Skeletal muscle satellite cell (primary cell): ENCODE results near the gene RPTN.
"Not testable (repeated sequence)": the region's sequence is repeated elsewhere in the genome, so short reads cannot be mapped to it uniquely, and the experiment has no call there.

Experiments
- H3K27me3 ChIP-seq: 2 replicates; pipeline ENCODE4 v1.7.0; 2013; ENCODE audit warnings: low read length; ENCODE audit not compliant: control insufficient read depth, insufficient read depth
- H3K36me3 ChIP-seq: 2 replicates; pipeline ENCODE4 v1.7.0; 2013; ENCODE audit warnings: mild to moderate bottlenecking, control low read depth, low read length; ENCODE audit not compliant: insufficient read depth
- H3K4me1 ChIP-seq: 2 replicates; pipeline ENCODE4 v1.7.0; 2013; ENCODE audit warnings: low read length; ENCODE audit not compliant: control insufficient read depth, insufficient read depth
- H3K4me2 ChIP-seq: 2 replicates; pipeline ENCODE4 v1.7.0; 2013; ENCODE audit warnings: mild to moderate bottlenecking, low read length
- H3K4me3 ChIP-seq: 2 replicates; pipeline ENCODE4 v1.7.0; 2013; ENCODE audit warnings: low read length
- H3K9ac ChIP-seq: 2 replicates; pipeline ENCODE4 v1.7.0; 2013; ENCODE audit warnings: mild to moderate bottlenecking, low read depth, low read length, moderate library complexity
- H3K9me3 ChIP-seq: replicated peaks from 2 replicates; pipeline ENCODE4 v1.7.0; 2013; ENCODE audit warnings: mild to moderate bottlenecking, control low read depth, low read length

RPTN gene

GRCh38 chr1:152162792-152163463 is 3.9 kb upstream of the RPTN start:
- Histone ChIP-seq H3K4me2 (peak overlapping the region; percentile 29), H3K4me1 (peaks cover 17% of the 10 kb centered on the region), H3K9me3 (no peaks in the 10 kb centered on the region), H3K36me3 (no peaks in the 10 kb centered on the region), H3K9ac (no peak overlapping the region), H3K27me3 (peaks cover 54% of the 10 kb centered on the region), H3K4me3 (no peak overlapping the region)

- Histone ChIP-seq H3K4me3 (no peak overlapping the region), H3K4me1 (peaks cover 10% of the 10 kb centered on the region), H3K9ac (no peak overlapping the region), H3K36me3 (no peaks in the 10 kb centered on the region), H3K27me3 (peaks cover 49% of the 10 kb centered on the region), H3K9me3 (no peaks in the 10 kb centered on the region), H3K4me2 (no peak overlapping the region)
Observed at GRCh38 chr1:152160576-152160975, 1.5 kb upstream of the RPTN start.

GRCh38 chr1:152153996-152154395 is 5.0 kb downstream of the RPTN start:
- no peak overlapping the region for H3K4me2 ChIP-seq
- no peaks in the 10 kb centered on the region for H3K36me3 ChIP-seq
- no peaks in the 10 kb centered on the region for H3K4me1 ChIP-seq
- H3K9me3 ChIP-seq: no peaks in the 10 kb centered on the region
- H3K4me3 ChIP-seq: no peak overlapping the region
- H3K27me3 ChIP-seq: peaks cover 45% of the 10 kb centered on the region
- no peak overlapping the region for H3K9ac ChIP-seq

GRCh38 chr1:152151646-152152045 is 7.4 kb downstream of the RPTN start:
- no peak overlapping the region for H3K4me2 ChIP-seq

GRCh38 chr1:152148981-152149380 is 10.0 kb downstream of the RPTN start:
- Histone ChIP-seq H3K9me3 (no peaks in the 10 kb centered on the region), H3K27me3 (peaks cover 38% of the 10 kb centered on the region), H3K4me1 (no peaks in the 10 kb centered on the region), H3K4me2 (no peak overlapping the region), H3K4me3 (no peak overlapping the region), H3K9ac (no peak overlapping the region), H3K36me3 (no peaks in the 10 kb centered on the region)

More at GRCh38 chr1:152151646-152152045, 7.4 kb downstream of the RPTN start:
- Histone ChIP-seq H3K4me1 (no peaks in the 10 kb centered on the region), H3K36me3 (no peaks in the 10 kb centered on the region), H3K9ac (no peak overlapping the region), H3K9me3 (no peaks in the 10 kb centered on the region), H3K27me3 (peaks cover 35% of the 10 kb centered on the region), H3K4me3 (no peak overlapping the region)

- H3K36me3 ChIP-seq: no peaks in the 10 kb centered on the region
- H3K4me1 ChIP-seq: peaks cover 4% of the 10 kb centered on the region
- H3K9me3 ChIP-seq: no peaks in the 10 kb centered on the region
- H3K9ac ChIP-seq: no peak overlapping the region
- H3K27me3 ChIP-seq: peaks cover 34% of the 10 kb centered on the region
- no peak overlapping the region for H3K4me3 ChIP-seq
- no peak overlapping the region for H3K4me2 ChIP-seq
Observed at GRCh38 chr1:152148051-152148450, 11.0 kb downstream of the RPTN start.

- Histone ChIP-seq H3K4me2 (no peak overlapping the region), H3K9me3 (no peaks in the 10 kb centered on the region), H3K4me1 (peaks cover 4% of the 10 kb centered on the region), H3K36me3 (no peaks in the 10 kb centered on the region), H3K9ac (no peak overlapping the region), H3K4me3 (no peak overlapping the region), H3K27me3 (peaks cover 19% of the 10 kb centered on the region)
Observed at GRCh38 chr1:152145769-152146168, 13.3 kb downstream of the RPTN start.

GRCh38 chr1:152144674-152145183 is 14.3 kb downstream of the RPTN start:
- H3K36me3 ChIP-seq, H3K4me3 ChIP-seq, H3K9me3 ChIP-seq, H3K4me1 ChIP-seq, H3K9ac ChIP-seq, H3K4me2 ChIP-seq: not testable (repeated sequence)
- peaks cover 26% of the 10 kb centered on the region for H3K27me3 ChIP-seq

GRCh38 chr1:152143150-152143887 is 15.7 kb downstream of the RPTN start:
- Histone ChIP-seq H3K4me2 (no peak overlapping the region), H3K4me1 (peaks cover 4% of the 10 kb centered on the region), H3K27me3 (peaks cover 26% of the 10 kb centered on the region), H3K9me3 (no peaks in the 10 kb centered on the region), H3K4me3 (no peak overlapping the region), H3K9ac (no peak overlapping the region), H3K36me3 (no peaks in the 10 kb centered on the region)

GRCh38 chr1:152141971-152142584 is 16.9 kb downstream of the RPTN start:
- Histone ChIP-seq H3K9ac (no peak overlapping the region), H3K4me3 (no peak overlapping the region), H3K9me3 (no peaks in the 10 kb centered on the region), H3K4me2 (no peak overlapping the region), H3K4me1 (peaks cover 4% of the 10 kb centered on the region), H3K36me3 (no peaks in the 10 kb centered on the region), H3K27me3 (peaks cover 33% of the 10 kb centered on the region)

GRCh38 chr1:152137215-152137614 is 21.8 kb downstream of the RPTN start:
- H3K4me2 ChIP-seq: no peak overlapping the region
- no peak overlapping the region for H3K9ac ChIP-seq
- no peak overlapping the region for H3K4me3 ChIP-seq
- peaks cover 46% of the 10 kb centered on the region for H3K27me3 ChIP-seq
- H3K4me1 ChIP-seq: no peaks in the 10 kb centered on the region
- no peaks in the 10 kb centered on the region for H3K9me3 ChIP-seq
- H3K36me3 ChIP-seq: no peaks in the 10 kb centered on the region
